C4-2B (cell line): ENCODE measurements around the gene RSPH6A.

Source experiments
- CTCF ChIP-seq: fragments of 450-650 bp; conservative IDR thresholded peaks from 2 replicates; pipeline ENCODE4 v1.5.1; 2017; ENCODE audit warnings: mild to moderate bottlenecking
- ZFX ChIP-seq: fragments of 450-650 bp; IDR thresholded peaks from 2 replicates; pipeline ENCODE4 v1.6.1; 2017

GRCh38 chr19:45768984-45769782, 45.9 kb downstream of the RSPH6A start, which contains the start of gene SIX5:
- TF ChIP-seq CTCF (no peak), ZFX (no peak)
